ENCODE results near the gene SEZ6L2. TPM values are rescaled to one million over a fixed set of nuclear protein-coding genes. Genes with fewer than 3 reads are reported as not detected.

The SEZ6L2 gene
- total RNA-seq, 1 donor from 2014 or later: 69.6 TPM

GRCh38 chr16:29841631-29842030 lies 57.7 kb downstream of the SEZ6L2 start:
- Histone ChIP-seq H3K79me2 (ENCODE audit: insufficient read depth, low read length) (no peaks in the 10 kb centered on the region), H3K9me3 (ENCODE audit: insufficient read depth, low read depth, low read length) (no peaks in the 10 kb centered on the region), H3K27ac (ENCODE audit: low read depth, low read length) (no peak overlapping the region), H3K9ac (ENCODE audit: low read length) (no peak overlapping the region), H4K20me1 (ENCODE audit: insufficient read depth, low read length) (peaks cover 8% of the 10 kb centered on the region), H3K36me3 (ENCODE audit: insufficient read depth, low read length) (peaks cover 31% of the 10 kb centered on the region), H2AFZ (ENCODE audit: low read depth, low read length) (no peak overlapping the region), H3K4me2 (ENCODE audit: low read length) (no peak overlapping the region), H3K27me3 (ENCODE audit: insufficient read depth, low read length) (no peaks in the 10 kb centered on the region), H3K4me1 (ENCODE audit: insufficient read depth, low read length) (no peaks in the 10 kb centered on the region), H3K4me3 (ENCODE audit: insufficient read depth, low read depth, low read length) (no peak overlapping the region)
- Mint-ChIP-seq H3K4me1 (ENCODE audit: low read depth, unreplicated experiment) (peaks cover 4% of the 10 kb centered on the region), H3K27ac (ENCODE audit: unreplicated experiment) (no peak overlapping the region), H3K27me3 (ENCODE audit: low read depth, unreplicated experiment) (peaks cover 3% of the 10 kb centered on the region), H3K36me3 (ENCODE audit: low read depth, unreplicated experiment) (peaks cover 14% of the 10 kb centered on the region), H3K9me3 (ENCODE audit: unreplicated experiment) (no peaks in the 10 kb centered on the region), H3K4me3 (ENCODE audit: unreplicated experiment) (no peak overlapping the region)
- no peak for DNase-seq (ENCODE audit: low read depth)
- TF ChIP-seq, protein P1, sequence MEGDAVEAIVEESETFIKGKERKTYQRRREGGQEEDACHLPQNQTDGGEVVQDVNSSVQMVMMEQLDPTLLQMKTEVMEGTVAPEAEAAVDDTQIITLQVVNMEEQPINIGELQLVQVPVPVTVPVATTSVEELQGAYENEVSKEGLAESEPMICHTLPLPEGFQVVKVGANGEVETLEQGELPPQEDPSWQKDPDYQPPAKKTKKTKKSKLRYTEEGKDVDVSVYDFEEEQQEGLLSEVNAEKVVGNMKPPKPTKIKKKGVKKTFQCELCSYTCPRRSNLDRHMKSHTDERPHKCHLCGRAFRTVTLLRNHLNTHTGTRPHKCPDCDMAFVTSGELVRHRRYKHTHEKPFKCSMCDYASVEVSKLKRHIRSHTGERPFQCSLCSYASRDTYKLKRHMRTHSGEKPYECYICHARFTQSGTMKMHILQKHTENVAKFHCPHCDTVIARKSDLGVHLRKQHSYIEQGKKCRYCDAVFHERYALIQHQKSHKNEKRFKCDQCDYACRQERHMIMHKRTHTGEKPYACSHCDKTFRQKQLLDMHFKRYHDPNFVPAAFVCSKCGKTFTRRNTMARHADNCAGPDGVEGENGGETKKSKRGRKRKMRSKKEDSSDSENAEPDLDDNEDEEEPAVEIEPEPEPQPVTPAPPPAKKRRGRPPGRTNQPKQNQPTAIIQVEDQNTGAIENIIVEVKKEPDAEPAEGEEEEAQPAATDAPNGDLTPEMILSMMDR (IDR thresholded peaks at IDR 0.05; ENCODE audit: insufficient read depth, low read depth, low read length): no peak
- no peak for FAIRE-seq

GRCh38 chr16:29840240-29840639 lies 59.1 kb downstream of the SEZ6L2 start:
- H4K20me1 ChIP-seq (ENCODE audit: insufficient read depth, low read length): peaks cover 8% of the 10 kb centered on the region
- no peaks in the 10 kb centered on the region for H3K4me1 ChIP-seq (ENCODE audit: insufficient read depth, low read length)
- H3K36me3 ChIP-seq (ENCODE audit: insufficient read depth, low read length): peaks cover 23% of the 10 kb centered on the region
- Mint-ChIP-seq H3K4me3 (ENCODE audit: unreplicated experiment) (no peak overlapping the region), H3K36me3 (ENCODE audit: low read depth, unreplicated experiment) (peaks cover 18% of the 10 kb centered on the region), H3K27me3 (ENCODE audit: low read depth, unreplicated experiment) (peaks cover 1% of the 10 kb centered on the region), H3K27ac (ENCODE audit: unreplicated experiment) (no peak overlapping the region), H3K4me1 (ENCODE audit: low read depth, unreplicated experiment) (peaks cover 4% of the 10 kb centered on the region), H3K9me3 (ENCODE audit: unreplicated experiment) (no peaks in the 10 kb centered on the region)
- H3K4me3 ChIP-seq (ENCODE audit: insufficient read depth, low read depth, low read length): no peak overlapping the region
- H3K4me2 ChIP-seq (ENCODE audit: low read length): no peak overlapping the region
- H3K79me2 ChIP-seq (ENCODE audit: insufficient read depth, low read length): no peaks in the 10 kb centered on the region
- no peak for FAIRE-seq
- DNase-seq (ENCODE audit: low read depth): no peak
- no peak overlapping the region for H3K27ac ChIP-seq (ENCODE audit: low read depth, low read length)
- no peak overlapping the region for H2AFZ ChIP-seq (ENCODE audit: low read depth, low read length)
- H3K27me3 ChIP-seq (ENCODE audit: insufficient read depth, low read length): no peaks in the 10 kb centered on the region
- TF ChIP-seq EZH2 (IDR thresholded peaks at IDR 0.05; ENCODE audit: insufficient read depth, low read length): no peak
- H3K9ac ChIP-seq (ENCODE audit: low read length): no peak overlapping the region
- H3K9me3 ChIP-seq (ENCODE audit: insufficient read depth, low read depth, low read length): no peaks in the 10 kb centered on the region

- Histone ChIP-seq H3K4me2 (ENCODE audit: low read length) (no peak overlapping the region), H3K79me2 (ENCODE audit: insufficient read depth, low read length) (no peaks in the 10 kb centered on the region), H4K20me1 (ENCODE audit: insufficient read depth, low read length) (peaks cover 8% of the 10 kb centered on the region), H3K9me3 (ENCODE audit: insufficient read depth, low read depth, low read length) (no peaks in the 10 kb centered on the region), H3K36me3 (ENCODE audit: insufficient read depth, low read length) (peaks cover 23% of the 10 kb centered on the region), H3K27me3 (ENCODE audit: insufficient read depth, low read length) (no peaks in the 10 kb centered on the region), H2AFZ (ENCODE audit: low read depth, low read length) (no peak overlapping the region), H3K4me1 (ENCODE audit: insufficient read depth, low read length) (no peaks in the 10 kb centered on the region), H3K27ac (ENCODE audit: low read depth, low read length) (no peak overlapping the region), H3K4me3 (ENCODE audit: insufficient read depth, low read depth, low read length) (no peak overlapping the region), H3K9ac (ENCODE audit: low read length) (no peak overlapping the region)
- Mint-ChIP-seq H3K27ac (ENCODE audit: unreplicated experiment) (no peak overlapping the region), H3K4me1 (ENCODE audit: low read depth, unreplicated experiment) (peaks cover 4% of the 10 kb centered on the region), H3K4me3 (ENCODE audit: unreplicated experiment) (no peak overlapping the region), H3K9me3 (ENCODE audit: unreplicated experiment) (no peaks in the 10 kb centered on the region), H3K27me3 (ENCODE audit: low read depth, unreplicated experiment) (peaks cover 1% of the 10 kb centered on the region), H3K36me3 (ENCODE audit: low read depth, unreplicated experiment) (peaks cover 18% of the 10 kb centered on the region)
- TF ChIP-seq, protein P1 (IDR thresholded peaks at IDR 0.05; ENCODE audit: insufficient read depth, low read depth, low read length): no peak
- TF ChIP-seq EZH2 (IDR thresholded peaks at IDR 0.05; ENCODE audit: insufficient read depth, low read length): no peak
- DNase-seq (ENCODE audit: low read depth): no peak
- no peak for FAIRE-seq
Measured at GRCh38 chr16:29839822-29840221, 59.5 kb downstream of the SEZ6L2 start.
